ENCODE results near the gene PRM2. TPM values are rescaled to one million over a fixed set of nuclear protein-coding genes. Genes with fewer than 3 reads are reported as not detected.
A peak's percentile ranks its signal among the peaks of the same experiment; 100 is the strongest.

Gene PRM2
- total RNA-seq, 1 experiment from 2014 or later: not detected

DNA sequence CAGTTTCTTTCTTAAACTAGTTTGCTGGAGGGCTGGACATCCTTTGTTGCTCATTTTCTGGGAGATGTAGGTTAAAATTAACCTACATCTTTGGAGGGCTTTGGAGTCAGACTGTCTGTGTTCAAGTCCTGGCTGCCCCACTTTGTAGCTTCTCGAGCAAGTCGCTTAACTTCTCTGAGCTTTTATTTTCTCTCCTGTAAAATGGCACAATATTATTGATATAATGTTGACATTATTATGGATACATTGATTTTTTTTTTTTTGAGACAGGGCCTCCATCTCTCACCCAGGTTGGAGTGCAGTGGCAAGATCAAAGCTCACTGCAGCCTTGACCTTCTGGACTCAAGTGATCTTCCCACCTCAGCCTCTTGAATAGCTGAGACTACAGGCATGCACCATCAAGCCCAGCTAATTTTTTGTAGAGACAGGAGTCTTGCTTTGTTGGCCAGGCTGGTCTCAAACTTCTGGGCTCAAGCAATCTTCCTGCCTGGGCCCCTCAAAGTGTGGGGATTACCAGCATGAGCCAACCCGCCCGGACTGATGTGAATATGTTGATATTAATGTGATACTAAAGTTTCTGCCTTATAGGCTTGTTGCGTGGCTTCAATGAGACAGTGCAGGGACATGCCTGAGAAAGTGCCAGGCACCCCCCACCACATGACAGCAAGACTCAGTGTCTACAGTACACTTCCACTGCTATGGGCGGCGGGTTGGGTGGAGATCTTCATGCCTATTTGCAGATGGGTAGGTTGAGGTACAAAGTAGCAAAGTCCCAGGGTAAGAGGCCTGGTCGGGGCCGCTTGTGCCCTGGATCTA is 37.4 kb upstream of the PRM2 start:
- no peaks in the 10 kb centered on the region for H3K79me2 ChIP-seq (ENCODE audit: insufficient read depth, low read length)
- no peak overlapping the region for H3K18ac ChIP-seq (ENCODE audit: insufficient read length, low read depth, low read length)
- no peak for DNase-seq
- no peaks in the 10 kb centered on the region for H3K79me1 ChIP-seq (ENCODE audit: insufficient read depth, low read depth, low read length, poor library complexity, severe bottlenecking)
- no CpG with 5 or more reads among the region's 9 CpGs for WGBS (ENCODE audit: extremely low coverage, insufficient read length, low lambda C conversion rate)
- peaks cover 6% of the 10 kb centered on the region; the same call in 1 of the 2 replicates for H3K4me1 ChIP-seq (ENCODE audit: insufficient read depth, low read length)
- H4K8ac ChIP-seq (replicated peaks; ENCODE audit: insufficient read length, low read depth, low read length): no peak overlapping the region
- no peak overlapping the region for H2AFZ ChIP-seq (ENCODE audit: low read length)
- H2BK5ac ChIP-seq (ENCODE audit: insufficient read length, low read length): no peak overlapping the region
- H3K4me2 ChIP-seq (ENCODE audit: insufficient read depth, insufficient read length, low read length): peak overlapping the region; percentile 63
- H3K9ac ChIP-seq (ENCODE audit: extremely low read depth, insufficient read length, low read length): no peak overlapping the region
- H2BK120ac ChIP-seq (ENCODE audit: low read depth, low read length, poor library complexity, severe bottlenecking): no peak overlapping the region
- H2BK20ac ChIP-seq (ENCODE audit: low read depth, low read length, poor library complexity, severe bottlenecking): no peak overlapping the region
- Mint-ChIP-seq H3K4me1 (peaks cover 49 to 52% of the 10 kb centered on the region in 2 experiments), H3K4me3 (peak overlapping the region in 1 of 2 experiments; percentile 60; a peak in 2 of 5 replicates), H3K27me3 (ENCODE audit: low read depth) (no peaks in the 10 kb centered on the region), H3K9me3 (peaks cover 0 to 2% of the 10 kb centered on the region in 2 experiments; a peak in 2 of 5 replicates), H3K36me3 (ENCODE audit: insufficient read depth in 1 of 3, low read depth in 3 of 3) (peaks cover 3 to 4% (median 3%) of the 10 kb centered on the region in 3 experiments; a peak in 4 of 7 replicates), H3K27ac (peak overlapping the region; percentile 59 to 98 (median 86))
- H2AK5ac ChIP-seq (ENCODE audit: insufficient read length, low read length): no peak overlapping the region
- H3K4ac ChIP-seq (ENCODE audit: low read depth, low read length): no peak overlapping the region
- TF ChIP-seq CTCF (conservative IDR thresholded peaks at IDR 0.05): no peak
- no peak overlapping the region for H4K5ac ChIP-seq (ENCODE audit: insufficient read length, low read depth, low read length)
- no peak overlapping the region for H3T11ph ChIP-seq (ENCODE audit: low read length)
- no peak overlapping the region for H2BK12ac ChIP-seq (ENCODE audit: insufficient read length, low read depth, low read length)
- H3K23me2 ChIP-seq (ENCODE audit: insufficient read length, low read depth, low read length, poor library complexity, severe bottlenecking): no peaks in the 10 kb centered on the region
- no peak overlapping the region for H3K56ac ChIP-seq (ENCODE audit: insufficient read length, low read depth, low read length)
- no peaks in the 10 kb centered on the region for H3K27me3 ChIP-seq (ENCODE audit: insufficient read depth, low read length)
- H3K23ac ChIP-seq (ENCODE audit: insufficient read length, low read depth, low read length): no peak overlapping the region
- no peaks in the 10 kb centered on the region for H4K20me1 ChIP-seq (ENCODE audit: control insufficient read depth, insufficient read depth, insufficient read length)
- H2BK15ac ChIP-seq (ENCODE audit: low read depth, low read length): no peak overlapping the region
- H3K14ac ChIP-seq (ENCODE audit: insufficient read depth, low read length): no peak overlapping the region; the same call in 1 of the 2 replicates
- H3K9me3 ChIP-seq (ENCODE audit: control insufficient read depth, low read depth, low read length): no peaks in the 10 kb centered on the region
- H3K27ac ChIP-seq (ENCODE audit: insufficient read length, low read depth, low read length): peak overlapping the region; percentile 96
- H4K91ac ChIP-seq (ENCODE audit: insufficient read length, low read depth, low read length): no peak overlapping the region

Data from H9 (cell line).